Transverse colon (tissue), 4 donors: ENCODE data around the gene AGO1. TPM values are rescaled to one million over a fixed set of nuclear protein-coding genes. Genes with fewer than 3 reads are reported as not detected.
"Not testable (repeated sequence)": the region's sequence is repeated elsewhere in the genome, so short reads cannot be mapped to it uniquely, and the experiment has no call there.

Source experiments
- DNase-seq: peaks from one replicate; pipeline ENCODE4 v3.0.0-alpha.2; 2019
- H3K27ac ChIP-seq, 4 donors: fragments of 200-600 bp; sonication (generic); 2 replicates each; pipeline ENCODE4 v1.5.1; 2016 to 2018; ENCODE audit warnings: inconsistent platforms in 4 of 4
- H3K27me3 ChIP-seq: fragments of 200-600 bp; sonication (generic); 2 replicates; pipeline ENCODE4 v1.5.1; 2017; ENCODE audit warnings: inconsistent platforms
- H3K36me3 ChIP-seq, 4 donors: fragments of 200-600 bp; sonication (generic); 2 replicates each; pipeline ENCODE4 v1.5.1; 2017 to 2019; ENCODE audit warnings: inconsistent platforms in 4 of 4
- H3K4me1 ChIP-seq, 4 donors: fragments of 200-600 bp; sonication (generic); 2 replicates each; pipeline ENCODE4 v1.5.1; 2017 to 2020; ENCODE audit warnings: inconsistent platforms in 4 of 4
- H3K4me3 ChIP-seq, 4 donors: fragments of 200-600 bp; sonication (generic); 1 replicate in 1 of 4; 2 replicates in 3 of 4; pipeline versions ENCODE4 v1.5.1 to v1.6.1; 2017 to 2019; ENCODE audit warnings: inconsistent platforms in 4 of 4
- H3K9me3 ChIP-seq, 2 donors: fragments of 200-600 bp; sonication (generic); 2 replicates each; pipeline ENCODE4 v1.5.1; 2017 to 2019; ENCODE audit warnings: inconsistent platforms in 2 of 2
- EP300 ChIP-seq: sonication (generic); formaldehyde crosslinking; IDR thresholded peaks from one replicate; pipeline ENCODE4 v1.6.1; 2017; ENCODE audit warnings: antibody characterized with exemption, low read depth
- POLR2A ChIP-seq: fragments of 450-650 bp; IDR thresholded peaks from one replicate; pipeline ENCODE4 v1.6.1; 2016; ENCODE audit warnings: antibody characterized with exemption, mild to moderate bottlenecking, moderate library complexity
- POLR2AphosphoS5 ChIP-seq, 3 donors: sonication (generic); formaldehyde crosslinking; IDR thresholded peaks; one replicate each; pipeline ENCODE4 v1.6.1; 2016; ENCODE audit warnings: antibody characterized with exemption in 3 of 3
- WGBS, 2 donors: methylation state at CpG; one replicate each; pipeline ENCODE4 v1.1.5; 2018; ENCODE audit warnings: low coverage in 1 of 2; 5-methylcytosine and 5-hydroxymethylcytosine counted together
- in situ Hi-C, 4 donors: fragments of 200-750 bp; cut with MboI; loops; one replicate each; pipeline versions ENCODE4 v1.15.0 to v1.15.1; 2017; ENCODE audit warnings: low sequenced_read_pairs in 3 of 4, low pct_ligation_motif_present in 1 of 4, low pct_unique_long_range_greater_than_20kb in 1 of 4
- intact Hi-C: fragments of 100-400 bp; cut with DNase I; formaldehyde crosslinking; loops from one replicate; pipeline ENCODE4 v1.15.1; 2023; ENCODE audit warnings: low total_unique reads
- total RNA-seq, 4 donors: library from RNA; depleted of rRNA; stranded (reverse); fragments of >200 nt; gene quantifications; one replicate each; pipeline ENCODE4 v1.1.0, GENCODE V29; 2016
- TF ChIP-seq, protein P1 (sequence below), 5 experiments: fragments of 200-600 bp in 3 of 5; fragments of 450-650 bp in 2 of 5; sonication (generic) in 3 of 5; IDR thresholded peaks; 1 replicate in 2 of 5; 2 replicates in 3 of 5; pipeline ENCODE4 v1.5.1; 2016 to 2017; ENCODE audit warnings: antibody characterized with exemption in 5 of 5, inconsistent platforms in 3 of 5, mild to moderate bottlenecking in 2 of 5, moderate library complexity in 1 of 5

The AGO1 gene
- total RNA-seq, 4 donors from 2014 or later, result 20.6 to 40.2 (median 24.0) TPM

DNA sequence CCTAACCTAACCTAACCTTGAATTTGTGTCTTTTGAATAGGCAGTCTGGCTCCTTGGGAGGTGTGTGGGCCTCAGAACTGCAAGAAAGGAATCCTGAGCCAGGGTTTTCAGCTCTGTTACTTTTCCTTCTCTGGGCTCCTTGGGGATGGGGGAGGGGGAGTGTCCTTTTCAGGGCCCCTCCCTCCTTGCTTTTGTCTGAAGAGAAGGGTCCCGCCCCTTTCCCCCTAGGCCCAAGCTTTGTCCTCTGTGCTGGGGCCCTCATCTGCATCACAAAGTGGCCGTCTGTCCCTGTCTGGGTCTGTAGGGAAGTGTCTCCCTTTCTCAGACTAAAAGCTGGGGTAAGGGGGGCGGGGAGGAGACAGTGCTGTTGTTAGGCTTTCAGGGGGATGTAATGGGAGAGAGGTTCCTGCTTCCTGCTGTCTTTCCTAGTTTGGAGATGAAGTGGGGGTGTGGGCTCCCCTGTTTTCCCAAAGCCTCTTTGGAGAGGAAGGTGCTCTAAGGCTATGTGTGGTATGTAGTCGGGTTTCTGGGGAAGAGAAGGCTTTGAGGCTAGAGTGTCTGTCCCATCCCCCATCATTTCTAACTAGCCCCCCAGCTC is 3.1 kb downstream of the AGO1 start:
- H3K36me3 ChIP-seq, result peaks cover 0 to 20% (median 6%) of the 10 kb centered on the region in 4 donors
- 58 to 100% methylated on average over 1 to 4 of the region's 4 CpGs for WGBS, 2 donors
- intact Hi-C loops, result no loop called here
- H3K4me3 ChIP-seq, result no peak overlapping the region
- peaks cover 15 to 47% (median 29%) of the 10 kb centered on the region in 4 donors for H3K4me1 ChIP-seq
- no peak for DNase-seq
- TF ChIP-seq POLR2A (no peak), POLR2AphosphoS5 (IDR thresholded peaks at IDR 0.05) (no peak), EP300 (no peak)
- TF ChIP-seq, protein P1, sequence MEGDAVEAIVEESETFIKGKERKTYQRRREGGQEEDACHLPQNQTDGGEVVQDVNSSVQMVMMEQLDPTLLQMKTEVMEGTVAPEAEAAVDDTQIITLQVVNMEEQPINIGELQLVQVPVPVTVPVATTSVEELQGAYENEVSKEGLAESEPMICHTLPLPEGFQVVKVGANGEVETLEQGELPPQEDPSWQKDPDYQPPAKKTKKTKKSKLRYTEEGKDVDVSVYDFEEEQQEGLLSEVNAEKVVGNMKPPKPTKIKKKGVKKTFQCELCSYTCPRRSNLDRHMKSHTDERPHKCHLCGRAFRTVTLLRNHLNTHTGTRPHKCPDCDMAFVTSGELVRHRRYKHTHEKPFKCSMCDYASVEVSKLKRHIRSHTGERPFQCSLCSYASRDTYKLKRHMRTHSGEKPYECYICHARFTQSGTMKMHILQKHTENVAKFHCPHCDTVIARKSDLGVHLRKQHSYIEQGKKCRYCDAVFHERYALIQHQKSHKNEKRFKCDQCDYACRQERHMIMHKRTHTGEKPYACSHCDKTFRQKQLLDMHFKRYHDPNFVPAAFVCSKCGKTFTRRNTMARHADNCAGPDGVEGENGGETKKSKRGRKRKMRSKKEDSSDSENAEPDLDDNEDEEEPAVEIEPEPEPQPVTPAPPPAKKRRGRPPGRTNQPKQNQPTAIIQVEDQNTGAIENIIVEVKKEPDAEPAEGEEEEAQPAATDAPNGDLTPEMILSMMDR (IDR thresholded peaks at IDR 0.05), result no peak
- peak overlapping the region in 3 of 4 donors; percentile 17 to 51 (median 24) for H3K27ac ChIP-seq
- in situ Hi-C loops, result no loop called here
- no peaks in the 10 kb centered on the region for H3K9me3 ChIP-seq
- no peaks in the 10 kb centered on the region for H3K27me3 ChIP-seq

DNA sequence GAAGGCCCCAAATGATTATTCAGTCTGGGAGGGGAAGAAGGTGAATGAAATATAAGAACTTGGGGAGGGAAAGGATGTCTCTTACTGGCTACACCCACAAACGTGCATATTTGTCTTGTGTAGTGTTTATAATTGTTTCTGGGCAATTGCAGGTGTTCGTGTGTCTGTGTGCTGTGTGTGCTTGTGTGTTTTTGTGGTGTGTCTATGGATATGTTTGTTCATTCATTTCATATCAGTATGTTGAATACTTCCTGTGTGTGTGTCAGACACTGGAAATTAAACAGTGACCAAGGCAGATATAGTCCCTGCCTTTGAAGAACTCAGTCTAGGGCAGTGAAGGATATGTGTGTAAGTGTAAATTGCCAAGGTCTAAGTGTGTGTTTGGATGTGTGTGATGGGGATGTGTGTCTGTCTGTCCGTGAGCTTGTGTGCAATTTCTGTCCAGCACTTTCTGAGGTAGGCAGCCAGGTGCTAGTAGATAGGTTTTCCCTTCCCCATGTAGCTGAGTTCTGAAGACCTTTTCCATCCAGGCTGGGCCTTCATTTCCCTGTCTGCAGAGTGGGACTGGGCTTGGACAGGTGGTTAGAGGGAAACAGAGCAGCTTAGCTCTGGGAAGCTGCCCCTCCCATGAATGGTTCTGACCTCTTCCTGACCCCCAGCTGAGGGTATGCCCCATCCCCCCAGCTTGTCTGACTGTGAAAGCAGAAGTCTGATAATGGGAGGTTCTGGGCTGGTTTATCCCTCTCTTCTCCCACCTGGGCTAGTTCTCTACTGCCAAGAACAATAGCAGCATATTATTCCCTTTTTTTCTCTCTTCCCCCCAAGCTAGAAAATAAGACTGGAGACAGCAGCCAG is 3.8 kb downstream of the AGO1 start:
- intact Hi-C loops (no loop called here), in situ Hi-C loops (no loop called here)
- Histone ChIP-seq H3K36me3 (peaks cover 0 to 20% (median 8%) of the 10 kb centered on the region in 4 donors), H3K4me3 (no peak overlapping the region), H3K9me3 (no peaks in the 10 kb centered on the region), H3K27me3 (no peaks in the 10 kb centered on the region), H3K27ac (peak overlapping the region; percentile 15 to 51 (median 24)), H3K4me1 (peaks cover 15 to 47% (median 29%) of the 10 kb centered on the region in 4 donors)
- 22% methylated on average over 3 of the region's 3 CpGs; no CpG with 5 or more reads in 1 of the 2 donors for WGBS, 2 donors
- no peak for DNase-seq
- TF ChIP-seq, protein P1 (IDR thresholded peaks at IDR 0.05), result no peak
- no peak for TF ChIP-seq POLR2A
- no peak for TF ChIP-seq POLR2AphosphoS5 (IDR thresholded peaks at IDR 0.05)
- no peak for TF ChIP-seq EP300

DNA sequence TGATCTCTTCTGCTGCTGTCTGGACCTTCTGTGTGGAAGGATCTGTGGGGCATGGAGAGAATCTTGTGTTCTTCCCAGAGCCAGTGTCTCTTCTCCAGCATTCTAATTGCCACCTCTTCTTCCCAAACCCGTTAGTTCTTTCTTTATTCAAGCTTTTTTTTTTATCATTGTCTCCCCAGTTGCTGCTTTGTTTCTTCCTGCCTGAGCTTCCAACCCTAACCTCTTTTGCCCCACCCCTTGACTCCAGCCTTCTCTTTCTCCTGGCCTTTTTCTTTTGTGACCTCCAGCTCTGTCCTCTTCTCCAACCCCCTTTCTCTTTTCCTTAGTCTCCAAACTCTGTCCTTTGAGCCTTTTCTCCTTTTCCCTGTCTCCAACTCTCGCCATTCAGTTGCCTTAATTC is 4.5 kb downstream of the AGO1 start:
- Histone ChIP-seq H3K4me3 (no peak overlapping the region), H3K36me3 (peaks cover 0 to 20% (median 9%) of the 10 kb centered on the region in 4 donors), H3K27me3 (no peaks in the 10 kb centered on the region), H3K27ac (peak overlapping the region in 3 of 4 donors; percentile 15 to 51 (median 30)), H3K9me3 (no peaks in the 10 kb centered on the region), H3K4me1 (peaks cover 15 to 47% (median 29%) of the 10 kb centered on the region in 4 donors)
- TF ChIP-seq EP300 (no peak), POLR2AphosphoS5 (IDR thresholded peaks at IDR 0.05) (no peak), POLR2A (no peak)
- TF ChIP-seq, protein P1 (IDR thresholded peaks at IDR 0.05), result no peak
- intact Hi-C loops (no loop called here), in situ Hi-C loops (no loop called here)
- 68 to 69% methylated on average over 2 of the region's 2 CpGs for WGBS, 2 donors
- DNase-seq, result no peak

DNA sequence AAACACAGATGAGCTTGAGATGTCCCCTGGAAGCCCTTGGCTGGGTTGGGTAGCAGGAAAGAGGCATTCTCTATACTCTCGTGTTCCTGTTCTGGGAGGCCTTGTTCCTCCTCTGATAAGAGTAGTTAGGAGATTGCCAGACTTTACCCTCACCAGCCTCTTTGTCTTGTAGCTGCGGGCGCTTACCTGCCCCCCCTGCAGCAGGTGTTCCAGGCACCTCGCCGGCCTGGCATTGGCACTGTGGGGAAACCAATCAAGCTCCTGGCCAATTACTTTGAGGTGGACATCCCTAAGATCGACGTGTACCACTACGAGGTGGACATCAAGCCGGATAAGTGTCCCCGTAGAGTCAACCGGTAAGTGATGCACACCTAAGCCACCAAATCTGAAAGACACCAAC is 5.2 kb downstream of the AGO1 start:
- intact Hi-C loops, result no loop called here
- Histone ChIP-seq H3K27ac (peak overlapping the region in 2 of 4 donors; percentile 15 to 24), H3K36me3 (peaks cover 0 to 27% (median 12%) of the 10 kb centered on the region in 4 donors), H3K27me3 (no peaks in the 10 kb centered on the region), H3K4me3 (no peak overlapping the region), H3K4me1 (peaks cover 15 to 43% (median 27%) of the 10 kb centered on the region in 4 donors), H3K9me3 (no peaks in the 10 kb centered on the region)
- WGBS, 2 donors, result 61 to 86% methylated on average over 1 to 11 of the region's 11 CpGs
- in situ Hi-C loops, result no loop called here
- TF ChIP-seq POLR2AphosphoS5 (IDR thresholded peaks at IDR 0.05) (no peak), POLR2A (no peak), EP300 (no peak)
- TF ChIP-seq, protein P1 (IDR thresholded peaks at IDR 0.05), result no peak
- peak; percentile 13 for DNase-seq

DNA sequence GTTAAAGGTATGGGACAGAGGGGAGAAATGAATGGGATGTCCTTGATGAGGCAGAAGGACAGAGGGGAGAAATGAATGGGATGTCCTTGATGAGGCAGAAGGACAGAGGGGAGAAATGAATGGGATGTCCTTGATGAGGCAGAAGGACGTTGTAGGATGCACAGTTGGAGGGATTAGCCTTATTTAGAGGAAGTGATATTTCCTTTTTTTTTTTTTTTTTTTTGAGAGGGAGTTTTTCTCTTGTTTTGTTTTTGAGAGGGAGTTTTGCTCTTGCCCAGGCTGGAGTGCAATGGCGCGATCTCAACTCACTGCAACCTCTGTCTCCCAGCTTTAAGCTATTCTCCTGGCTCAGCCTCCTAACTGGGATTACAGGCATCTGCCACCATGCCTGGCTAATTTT is 6.0 kb downstream of the AGO1 start:
- H3K4me3 ChIP-seq, DNase-seq, H3K9me3 ChIP-seq, H3K27ac ChIP-seq, H3K27me3 ChIP-seq, intact Hi-C loops, in situ Hi-C loops: not testable (repeated sequence)
- peaks cover 0 to 29% (median 14%) of the 10 kb centered on the region in 4 donors for H3K36me3 ChIP-seq
- 38 to 82% methylated on average over 1 to 3 of the region's 3 CpGs for WGBS, 2 donors
- peaks cover 15 to 42% (median 26%) of the 10 kb centered on the region in 4 donors for H3K4me1 ChIP-seq
